Testis (tissue), 2 donors: Measurements from ENCODE around the gene BZW2.

Source experiments
- POLR2A ChIP-seq: fragments of 450-650 bp; IDR thresholded peaks from one replicate; pipeline ENCODE4 v1.6.1; 2017; ENCODE audit warnings: antibody characterized with exemption, mild to moderate bottlenecking, moderate library complexity
- TF ChIP-seq, protein P1 (sequence below), 3 experiments: fragments of 450-650 bp in 2 of 3; fragments of 200-600 bp in 1 of 3; sonication (generic) in 1 of 3; IDR thresholded peaks; one replicate each; pipeline ENCODE4 v1.5.1; 2016 to 2019; ENCODE audit warnings: antibody characterized with exemption in 3 of 3, mild to moderate bottlenecking in 2 of 3, moderate library complexity in 1 of 3

DNA sequence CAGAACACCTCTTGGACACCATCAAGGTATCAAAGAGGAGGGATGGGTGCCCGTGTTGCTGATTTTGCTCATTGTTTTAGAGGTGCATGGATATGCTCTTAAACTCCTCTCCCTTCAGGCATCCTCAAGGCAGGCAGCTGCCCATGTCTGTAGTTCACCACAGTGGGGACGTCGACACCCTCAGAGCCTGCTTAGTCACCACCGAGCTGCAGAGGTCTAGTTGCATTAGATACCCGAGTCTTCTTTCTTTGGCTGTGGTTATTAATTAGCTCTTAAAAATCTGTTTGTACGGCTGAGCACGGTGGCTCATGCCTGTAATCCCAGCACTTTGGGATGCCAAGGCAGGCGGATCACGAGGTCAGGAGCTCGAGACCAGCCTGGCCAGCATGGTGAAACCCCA, 82.8 kb downstream of the BZW2 start:
- TF ChIP-seq, protein P1, sequence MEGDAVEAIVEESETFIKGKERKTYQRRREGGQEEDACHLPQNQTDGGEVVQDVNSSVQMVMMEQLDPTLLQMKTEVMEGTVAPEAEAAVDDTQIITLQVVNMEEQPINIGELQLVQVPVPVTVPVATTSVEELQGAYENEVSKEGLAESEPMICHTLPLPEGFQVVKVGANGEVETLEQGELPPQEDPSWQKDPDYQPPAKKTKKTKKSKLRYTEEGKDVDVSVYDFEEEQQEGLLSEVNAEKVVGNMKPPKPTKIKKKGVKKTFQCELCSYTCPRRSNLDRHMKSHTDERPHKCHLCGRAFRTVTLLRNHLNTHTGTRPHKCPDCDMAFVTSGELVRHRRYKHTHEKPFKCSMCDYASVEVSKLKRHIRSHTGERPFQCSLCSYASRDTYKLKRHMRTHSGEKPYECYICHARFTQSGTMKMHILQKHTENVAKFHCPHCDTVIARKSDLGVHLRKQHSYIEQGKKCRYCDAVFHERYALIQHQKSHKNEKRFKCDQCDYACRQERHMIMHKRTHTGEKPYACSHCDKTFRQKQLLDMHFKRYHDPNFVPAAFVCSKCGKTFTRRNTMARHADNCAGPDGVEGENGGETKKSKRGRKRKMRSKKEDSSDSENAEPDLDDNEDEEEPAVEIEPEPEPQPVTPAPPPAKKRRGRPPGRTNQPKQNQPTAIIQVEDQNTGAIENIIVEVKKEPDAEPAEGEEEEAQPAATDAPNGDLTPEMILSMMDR (IDR thresholded peaks at IDR 0.05): no peak
- no peak for TF ChIP-seq POLR2A
